Activated effector memory CD4-positive, alpha-beta T cell treated with anti-CD3 and anti-CD28 coated beads, Interleukin-2, amount 50 U/mL, for 16 hours (primary cell): ENCODE results near the gene MSANTD1.
A peak's percentile ranks its signal among the peaks of the same experiment; 100 is the strongest.

Experiments used
- DNase-seq: peaks from one replicate; pipeline ENCODE4 v3.0.0-alpha.2; 2020

MSANTD1 gene

DNA sequence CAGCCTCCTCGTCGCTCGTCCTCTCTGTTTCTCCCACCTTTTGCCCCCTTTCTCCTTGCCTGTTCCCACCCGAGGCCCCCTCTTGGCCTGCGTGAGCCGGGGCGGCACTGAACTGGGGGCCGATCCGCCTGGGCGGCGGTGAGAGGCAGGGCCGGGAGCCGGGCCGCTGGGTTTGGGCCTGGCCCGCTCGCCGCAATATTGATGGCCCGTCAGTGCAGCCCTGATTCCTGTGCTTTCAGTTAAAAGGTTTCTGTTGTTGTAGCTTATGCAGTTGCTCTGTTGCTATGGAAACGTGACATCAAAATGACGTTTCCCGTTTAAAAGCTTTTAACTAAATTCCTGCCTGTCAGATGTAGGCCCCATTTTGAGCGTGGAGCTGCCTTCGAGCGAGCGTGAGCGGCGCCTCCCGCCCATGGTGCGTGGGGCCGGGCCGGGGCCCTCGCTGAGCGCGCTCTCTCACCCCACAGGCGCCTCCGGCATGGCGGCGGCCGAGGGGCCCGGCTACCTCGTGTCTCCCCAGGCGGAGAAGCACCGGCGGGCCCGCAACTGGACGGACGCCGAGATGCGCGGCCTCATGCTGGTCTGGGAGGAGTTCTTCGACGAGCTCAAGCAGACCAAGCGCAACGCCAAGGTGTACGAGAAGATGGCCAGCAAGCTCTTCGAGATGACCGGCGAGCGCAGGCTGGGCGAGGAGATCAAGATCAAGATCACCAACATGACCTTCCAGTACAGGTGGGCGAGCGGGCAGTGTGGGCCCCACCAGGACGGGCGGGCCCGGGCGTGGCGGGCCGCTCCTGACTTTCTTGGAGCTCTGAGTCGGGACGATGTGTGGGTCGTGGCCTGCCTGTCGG lies at the start of gene MSANTD1:
Gene MSANTD1 (plus strand): TSS at position 349 of the 851 bp plus-strand sequence. CDS start 64 bp downstream, at position 413.
- no peak for DNase-seq

DNA sequence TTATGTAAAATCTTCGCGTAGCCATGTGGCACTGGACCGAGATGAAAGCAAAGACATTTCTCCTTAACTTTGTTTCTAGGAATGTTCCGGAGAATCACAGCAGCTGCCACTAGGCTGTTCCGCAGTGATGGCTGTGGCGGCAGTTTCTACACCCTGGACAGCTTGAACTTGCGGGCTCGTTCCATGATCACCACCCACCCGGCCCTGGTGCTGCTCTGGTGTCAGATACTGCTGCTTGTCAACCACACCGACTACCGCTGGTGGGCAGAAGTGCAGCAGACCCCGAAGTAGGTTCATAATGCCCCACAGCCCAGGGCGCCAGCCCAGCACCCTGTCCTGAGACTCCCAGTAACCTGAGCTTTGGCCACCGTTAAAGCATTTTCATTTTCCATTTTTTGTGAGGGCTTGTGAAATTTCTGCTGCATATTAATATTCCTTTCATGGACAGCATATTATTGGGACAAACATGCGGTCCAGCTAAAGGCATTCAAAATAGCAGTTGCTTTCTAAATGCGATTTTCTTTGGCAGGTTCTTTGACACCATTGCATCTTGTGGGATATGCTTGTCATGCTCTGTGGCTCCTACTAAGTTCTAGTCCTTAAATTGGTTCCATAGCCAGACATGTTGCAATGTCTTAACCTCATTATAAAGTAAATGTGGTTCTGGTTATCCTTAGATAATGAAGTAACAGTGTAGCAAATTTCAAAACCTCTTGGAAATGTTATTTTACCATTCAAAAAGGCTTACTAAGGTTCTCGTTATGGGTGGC lies 49.1 kb upstream of the MSANTD1 start:
- DNase-seq = no peak

DNA sequence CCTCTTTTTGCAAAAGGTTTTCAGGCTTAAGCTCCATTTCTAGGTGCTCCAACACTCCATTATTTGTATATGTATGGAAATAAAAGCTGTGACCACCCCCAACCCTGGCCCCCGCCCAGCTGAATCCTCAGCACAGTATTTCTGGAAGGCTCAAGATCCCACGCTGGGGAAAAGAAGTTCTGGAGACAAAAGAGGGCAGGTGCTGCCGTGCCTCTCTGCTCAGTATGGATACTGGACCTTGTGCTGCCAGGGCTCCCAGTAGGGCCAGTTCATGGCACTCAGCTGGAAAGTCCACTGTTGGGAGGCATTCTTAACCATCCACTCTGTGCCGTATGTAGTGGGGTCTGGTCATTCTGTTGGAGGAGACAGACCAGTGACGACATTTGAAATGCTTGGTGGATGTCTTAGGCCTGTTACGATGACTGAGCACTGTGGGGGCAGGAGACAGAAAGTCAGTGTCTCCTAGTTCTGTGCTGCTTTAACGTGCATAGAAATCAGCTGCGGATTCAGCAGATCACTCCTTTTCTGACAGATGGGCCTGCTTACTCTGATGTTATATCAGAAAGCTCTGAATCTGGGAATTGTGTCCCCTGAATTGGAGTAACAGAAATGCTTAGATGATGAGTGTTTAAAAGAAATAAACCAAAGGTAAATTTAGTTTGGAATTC lies 48.4 kb upstream of the MSANTD1 start:
- DNase-seq = no peak

DNA sequence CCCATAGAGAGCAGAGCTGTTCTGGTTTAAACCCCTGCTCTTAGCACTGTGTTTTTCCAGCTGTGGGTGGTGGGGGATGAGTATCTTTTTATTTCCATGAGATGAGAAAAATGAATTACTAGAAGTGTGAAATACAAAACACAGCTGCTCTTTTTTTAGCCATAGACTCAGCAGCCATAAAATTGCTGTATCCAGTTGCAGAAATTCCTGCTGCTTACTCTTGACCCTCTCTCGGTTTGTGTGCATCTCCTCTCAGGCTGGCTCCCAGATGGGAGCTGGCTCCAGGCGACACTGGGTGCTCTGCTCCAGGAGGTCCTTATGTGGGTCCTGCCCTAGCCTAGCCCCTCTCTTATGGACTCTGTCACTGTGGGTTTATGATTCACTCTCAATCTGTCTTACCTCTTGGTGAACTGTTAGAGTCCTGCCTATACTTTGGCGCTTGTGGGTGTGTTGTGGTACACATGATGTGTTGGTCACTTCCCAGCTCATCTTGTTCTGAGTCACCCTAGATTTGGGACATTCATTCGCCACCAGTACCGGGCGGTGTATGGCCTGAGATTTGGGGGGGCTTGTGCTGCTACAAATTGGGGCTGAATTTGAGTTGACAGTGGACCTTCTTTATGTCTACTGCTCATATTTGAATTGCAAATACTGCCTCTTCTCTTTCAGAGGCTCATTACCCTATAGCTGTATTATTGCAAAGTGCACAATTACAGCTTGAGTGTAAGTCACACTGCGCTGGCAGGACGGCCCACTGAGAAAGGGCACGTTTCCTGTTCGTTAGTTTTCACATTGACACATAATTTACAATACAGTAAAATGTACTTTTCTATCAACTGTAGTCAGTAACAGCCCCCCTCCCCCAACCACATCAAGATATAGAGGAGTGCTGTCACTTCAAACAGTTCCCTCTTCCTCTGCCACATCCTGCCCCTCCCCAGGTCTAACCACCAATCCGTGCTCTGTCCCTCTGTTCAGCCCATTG lies 46.9 kb upstream of the MSANTD1 start:
- peak; percentile 87 for DNase-seq

DNA sequence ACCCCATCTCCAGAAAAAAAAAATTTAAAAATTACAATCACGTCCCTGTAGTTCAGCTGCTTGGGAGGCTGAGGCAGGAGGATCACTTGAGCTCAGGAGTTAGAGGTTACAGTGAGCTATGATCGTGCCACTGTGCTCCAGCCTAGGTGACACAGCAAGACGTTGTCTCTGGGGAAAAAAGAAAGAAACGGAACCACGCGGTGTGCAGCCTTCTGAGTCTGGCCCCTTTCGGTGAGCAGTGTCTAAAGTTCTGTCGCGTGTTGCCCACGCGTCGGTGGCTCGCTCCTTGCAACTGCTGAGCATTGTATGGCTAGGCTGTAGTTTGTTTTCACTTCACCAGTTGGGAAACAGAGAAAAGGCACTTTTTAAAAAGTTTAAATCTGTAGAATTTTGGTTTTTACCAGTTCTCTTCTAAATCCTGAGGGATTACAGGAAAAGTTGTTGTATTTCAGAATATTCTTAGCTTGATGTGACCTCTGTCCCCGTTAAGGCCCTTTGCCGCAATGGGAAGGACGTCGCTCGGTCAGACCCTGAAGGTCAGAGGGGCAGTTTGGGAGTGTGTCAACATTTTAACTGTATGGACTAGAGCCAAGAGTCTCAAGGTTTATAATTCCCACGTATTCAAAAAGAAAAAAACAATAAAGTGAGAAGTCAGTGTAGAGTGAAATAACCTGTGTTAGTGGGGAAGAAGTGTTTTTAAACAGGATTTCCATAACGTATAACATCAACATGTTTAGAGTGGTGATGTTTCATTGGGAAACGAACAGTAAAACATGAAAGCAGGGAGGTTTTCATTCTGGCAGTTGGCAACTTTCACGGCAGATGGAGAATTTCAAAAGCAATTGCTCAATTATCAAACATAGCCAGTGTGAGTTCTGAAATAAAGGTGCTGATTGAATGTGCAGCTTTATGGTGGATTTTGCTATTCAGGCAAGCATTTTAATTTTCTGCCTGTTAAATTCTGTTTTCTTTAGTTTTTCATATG lies 45.8 kb upstream of the MSANTD1 start:
- DNase-seq = peak; percentile 77

DNA sequence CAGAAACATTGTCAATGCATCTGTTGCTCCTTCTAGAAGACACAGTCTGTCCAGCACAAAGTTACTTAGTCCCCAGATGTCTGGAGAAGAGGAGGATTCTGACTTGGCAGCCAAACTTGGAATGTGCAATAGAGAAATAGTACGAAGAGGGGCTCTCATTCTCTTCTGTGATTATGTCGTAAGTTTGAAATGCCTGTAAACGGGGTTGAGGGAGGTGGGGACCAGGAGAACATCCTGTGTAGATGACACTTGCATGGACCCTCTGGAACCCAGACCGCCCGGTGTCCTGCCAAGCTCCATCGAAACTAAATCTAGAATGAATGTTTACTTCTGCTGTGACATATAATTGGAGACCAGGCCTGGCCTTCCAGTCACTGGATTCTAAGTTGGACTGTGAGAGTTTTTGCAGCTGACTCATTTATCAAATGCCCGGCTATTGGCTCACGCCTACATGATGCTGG lies 45.0 kb upstream of the MSANTD1 start:
- DNase-seq = peak; percentile 58

DNA sequence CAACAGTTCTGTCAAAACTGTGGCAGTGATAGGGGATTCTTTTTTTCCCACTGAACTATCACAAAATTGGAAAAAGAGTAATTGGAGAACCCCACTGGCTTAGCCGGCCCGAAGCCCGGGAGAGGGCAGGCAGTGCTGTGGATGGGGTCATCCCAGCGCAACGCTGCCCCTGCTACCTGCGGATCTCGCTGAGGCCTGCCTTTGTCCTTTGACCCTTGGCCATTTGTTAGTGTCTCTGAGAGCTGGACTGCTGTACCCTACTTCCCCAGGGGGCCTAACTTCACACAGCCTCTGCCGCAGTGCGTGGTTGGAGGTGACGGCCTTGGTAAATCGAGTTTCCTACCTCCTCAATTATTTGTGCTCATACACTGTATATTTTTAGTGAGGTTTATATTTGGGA lies 43.0 kb upstream of the MSANTD1 start:
- peak; percentile 16 for DNase-seq

DNA sequence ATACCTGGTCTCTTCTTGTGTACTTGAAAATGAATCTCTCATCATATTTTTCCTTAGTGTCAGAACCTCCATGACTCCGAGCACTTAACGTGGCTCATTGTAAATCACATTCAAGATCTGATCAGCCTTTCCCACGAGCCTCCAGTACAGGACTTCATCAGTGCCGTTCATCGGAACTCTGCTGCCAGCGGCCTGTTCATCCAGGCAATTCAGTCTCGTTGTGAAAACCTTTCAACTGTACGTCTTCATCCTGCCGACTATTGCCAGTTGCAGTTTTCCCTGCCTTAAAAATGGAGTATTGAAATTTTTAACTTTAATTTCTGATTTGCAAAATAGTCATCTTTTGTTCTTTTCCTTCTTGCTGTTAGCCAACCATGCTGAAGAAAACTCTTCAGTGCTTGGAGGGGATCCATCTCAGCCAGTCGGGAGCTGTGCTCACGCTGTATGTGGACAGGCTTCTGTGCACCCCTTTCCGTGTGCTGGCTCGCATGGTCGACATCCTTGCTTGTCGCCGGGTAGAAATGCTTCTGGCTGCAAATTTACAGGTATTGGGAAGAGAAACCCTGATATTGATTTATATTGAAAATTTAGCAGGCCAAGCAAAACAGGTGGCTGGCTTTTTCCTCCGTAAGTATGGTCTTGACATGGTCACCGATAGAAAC lies 42.4 kb upstream of the MSANTD1 start:
- peak; percentile 16 for DNase-seq

DNA sequence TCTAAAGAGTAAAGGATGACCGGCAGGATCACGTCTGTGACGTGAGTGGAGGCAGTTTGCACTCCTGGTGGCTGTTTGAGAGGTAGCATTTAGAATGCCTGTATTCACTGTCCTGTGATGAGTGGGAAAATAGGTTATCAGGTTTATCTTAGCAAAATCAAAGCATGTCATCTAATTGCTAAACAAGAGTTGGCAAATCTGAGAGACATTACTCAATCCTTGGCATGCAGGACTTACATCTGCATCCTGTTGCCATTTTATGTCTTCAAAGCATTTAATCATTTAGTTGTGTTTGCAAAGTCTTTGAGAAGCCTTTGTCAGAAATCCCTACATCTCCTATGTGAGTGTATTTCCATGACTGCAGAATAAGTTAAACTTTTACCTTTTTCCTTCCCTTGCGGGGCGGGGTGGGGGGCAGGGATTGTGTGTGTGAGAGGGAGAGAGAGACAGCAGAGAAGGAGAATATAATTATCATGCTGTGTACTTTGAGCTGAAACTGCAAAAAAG lies 41.4 kb upstream of the MSANTD1 start:
- DNase-seq = peak; percentile 1

DNA sequence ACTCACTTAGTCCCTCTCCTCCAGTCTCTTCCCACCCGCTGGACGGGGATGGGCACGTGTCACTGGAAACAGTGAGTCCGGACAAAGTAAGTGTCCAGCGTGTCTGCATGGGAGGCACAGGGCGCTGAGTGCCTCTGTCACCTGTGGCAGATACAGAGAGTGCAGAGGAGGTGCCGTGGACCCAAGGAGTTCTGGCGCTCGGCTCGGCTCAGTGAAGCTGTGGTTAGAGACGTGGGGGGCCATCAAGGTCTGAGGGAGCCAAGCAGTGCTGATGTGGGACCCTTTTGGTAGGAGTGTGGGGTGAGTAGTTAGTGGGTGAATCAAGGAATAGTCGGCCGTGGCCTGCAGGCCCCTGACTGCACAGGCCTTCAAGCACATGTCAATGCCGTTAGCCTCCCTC lies 40.1 kb upstream of the MSANTD1 start:
- peak; percentile 56 for DNase-seq

DNA sequence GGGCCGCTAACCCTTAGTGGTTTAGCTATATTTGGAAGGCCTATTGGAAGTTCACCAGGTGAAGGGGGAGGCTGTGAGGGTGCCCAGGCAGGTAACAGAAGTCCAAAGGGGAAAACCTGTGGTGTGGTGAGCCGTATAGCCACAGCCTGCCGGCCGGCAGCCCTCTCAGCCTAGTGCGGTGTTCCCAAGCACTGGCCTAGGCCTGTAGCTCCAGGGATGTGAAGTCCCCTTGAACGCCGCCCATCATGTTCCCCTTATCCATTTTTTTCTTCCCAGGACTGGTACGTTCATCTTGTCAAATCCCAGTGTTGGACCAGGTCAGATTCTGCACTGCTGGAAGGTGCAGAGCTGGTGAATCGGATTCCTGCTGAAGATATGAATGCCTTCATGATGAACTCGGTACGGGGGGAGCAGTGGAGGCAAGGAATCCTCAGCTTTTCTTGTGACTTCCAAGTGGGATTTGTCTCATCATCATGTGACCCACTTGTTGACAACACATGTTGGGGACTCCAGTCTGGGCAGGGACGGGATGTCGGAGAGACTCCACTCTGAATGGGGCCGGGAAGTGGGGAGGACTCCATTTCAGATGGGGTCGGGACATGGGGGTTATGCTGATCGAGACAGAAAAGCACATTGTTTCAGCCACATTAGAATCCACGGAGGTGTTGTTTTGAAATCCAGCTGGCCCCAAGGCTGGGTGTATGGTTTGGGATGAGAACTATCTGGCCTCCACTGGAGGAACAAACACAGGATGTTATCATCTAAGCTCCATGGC lies 39.2 kb upstream of the MSANTD1 start:
- peak; percentile 45 for DNase-seq

DNA sequence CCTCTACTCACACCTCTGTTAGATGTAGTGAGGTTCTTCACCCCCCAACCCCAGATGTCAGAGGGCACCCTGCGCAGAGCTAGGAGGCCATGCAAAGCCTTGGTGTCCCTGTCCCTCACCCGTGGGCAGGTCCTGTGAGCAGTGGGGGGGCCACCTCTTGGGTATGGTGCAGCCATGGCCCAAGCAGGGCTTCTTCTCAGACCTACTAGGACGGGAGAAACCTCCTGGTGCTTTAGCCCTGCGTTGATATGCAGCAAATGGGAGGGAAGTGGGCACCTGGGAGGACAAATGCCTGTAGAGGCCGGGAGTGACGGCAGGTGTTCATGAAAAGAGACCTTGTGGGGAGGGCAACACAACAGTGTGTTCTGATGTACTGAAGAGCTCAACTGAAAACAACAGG lies 38.5 kb upstream of the MSANTD1 start:
- peak; percentile 47 for DNase-seq

DNA sequence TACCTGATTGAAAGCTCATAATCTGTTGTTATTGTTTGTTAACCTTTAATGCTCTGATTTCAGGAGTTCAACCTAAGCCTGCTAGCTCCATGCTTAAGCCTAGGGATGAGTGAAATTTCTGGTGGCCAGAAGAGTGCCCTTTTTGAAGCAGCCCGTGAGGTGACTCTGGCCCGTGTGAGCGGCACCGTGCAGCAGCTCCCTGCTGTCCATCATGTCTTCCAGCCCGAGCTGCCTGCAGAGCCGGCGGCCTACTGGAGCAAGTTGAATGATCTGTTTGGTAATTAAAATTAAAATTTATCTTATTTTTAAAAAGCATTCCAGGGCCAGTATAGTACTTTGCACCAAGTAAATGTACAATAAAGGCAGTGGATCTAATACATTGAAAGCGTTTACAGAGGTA lies 37.1 kb upstream of the MSANTD1 start:
- DNase-seq = peak; percentile 49

DNA sequence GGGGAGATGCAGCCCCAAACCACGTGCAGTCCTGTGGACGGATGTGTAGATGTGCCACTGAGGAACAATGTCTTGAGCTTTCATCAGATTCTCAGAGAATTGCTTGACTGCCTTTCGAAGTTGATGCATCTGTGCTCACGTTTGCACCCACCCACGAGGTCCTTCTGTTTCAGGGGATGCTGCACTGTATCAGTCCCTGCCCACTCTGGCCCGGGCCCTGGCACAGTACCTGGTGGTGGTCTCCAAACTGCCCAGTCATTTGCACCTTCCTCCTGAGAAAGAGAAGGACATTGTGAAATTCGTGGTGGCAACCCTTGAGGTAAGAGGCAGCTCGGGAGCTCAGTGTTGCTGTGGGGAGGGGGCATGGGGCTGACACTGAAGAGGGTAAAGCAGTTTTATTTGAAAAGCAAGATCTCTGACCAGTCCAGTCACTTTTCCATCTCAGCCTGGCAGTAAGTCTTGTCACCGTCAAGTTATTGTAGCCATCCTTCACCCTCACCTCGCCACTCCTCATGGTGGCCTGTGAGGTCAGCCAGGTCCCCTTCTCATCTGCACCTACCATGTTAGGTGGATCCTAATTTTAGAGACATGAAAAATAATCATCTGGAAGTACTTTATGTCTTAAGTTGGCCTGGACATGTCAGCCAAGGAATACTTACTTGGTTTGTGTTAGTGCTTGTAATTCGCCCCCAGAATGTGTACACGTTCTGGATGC lies 36.4 kb upstream of the MSANTD1 start:
- peak; percentile 33 for DNase-seq

DNA sequence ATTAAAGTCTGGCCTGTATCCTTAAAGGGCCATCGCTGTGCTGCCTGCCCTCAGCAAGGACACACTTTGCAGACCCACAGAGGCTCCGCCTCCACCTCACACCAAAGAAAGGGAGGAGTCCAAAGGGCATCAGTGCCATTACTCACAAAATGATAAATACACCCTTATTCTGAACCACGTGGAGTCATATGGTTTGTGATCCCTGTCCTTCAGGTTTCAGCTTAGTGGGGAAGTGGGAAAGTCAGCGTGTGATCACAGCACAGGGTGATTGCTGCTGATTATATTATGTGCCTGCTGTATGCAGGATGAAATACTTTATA lies 35.9 kb upstream of the MSANTD1 start:
- peak; percentile 14 for DNase-seq

DNA sequence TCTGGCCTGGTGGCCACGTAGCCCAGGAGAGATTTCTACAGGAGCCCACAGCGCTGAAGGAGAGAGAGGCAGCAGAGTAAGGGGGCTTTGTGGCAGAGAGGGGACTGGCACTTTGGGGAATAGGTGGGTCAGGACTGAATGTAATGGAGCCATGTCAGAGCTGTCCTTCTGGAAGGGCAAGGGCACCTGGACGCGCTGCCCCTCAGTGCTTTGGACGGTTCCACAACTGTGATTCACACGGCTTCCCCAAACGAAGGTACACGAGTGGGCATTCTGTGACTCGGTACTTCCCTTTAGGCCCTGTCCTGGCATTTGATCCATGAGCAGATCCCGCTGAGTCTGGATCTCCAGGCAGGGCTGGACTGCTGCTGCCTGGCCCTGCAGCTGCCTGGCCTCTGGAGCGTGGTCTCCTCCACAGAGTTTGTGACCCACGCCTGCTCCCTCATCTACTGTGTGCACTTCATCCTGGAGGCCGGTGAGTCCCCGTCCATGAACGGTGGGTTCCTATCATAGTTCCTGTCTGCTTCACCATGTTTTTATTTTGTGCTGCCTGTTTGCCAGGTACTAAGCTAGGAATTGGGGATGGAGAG lies 35.2 kb upstream of the MSANTD1 start:
- peak; percentile 33 for DNase-seq

DNA sequence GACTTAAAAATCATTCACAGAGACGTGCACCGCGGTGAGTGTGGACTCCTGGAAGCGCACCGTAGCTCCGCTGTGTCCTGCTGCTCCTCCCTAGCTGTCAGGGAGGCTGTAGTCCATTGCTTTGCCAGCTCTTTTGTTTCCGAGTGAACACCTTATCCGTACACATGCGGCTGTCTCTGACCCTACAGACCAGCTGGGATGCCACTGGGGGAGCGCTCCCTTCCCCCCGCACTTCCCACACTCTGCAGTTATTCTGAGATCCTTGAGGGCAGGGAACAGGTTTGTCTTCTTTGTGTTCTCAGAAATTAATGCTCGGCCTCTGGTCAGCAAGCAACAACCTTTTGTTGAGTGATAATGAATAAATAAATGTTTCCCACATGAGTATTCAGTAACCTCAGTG lies 33.7 kb upstream of the MSANTD1 start:
- DNase-seq = peak; percentile 14

DNA sequence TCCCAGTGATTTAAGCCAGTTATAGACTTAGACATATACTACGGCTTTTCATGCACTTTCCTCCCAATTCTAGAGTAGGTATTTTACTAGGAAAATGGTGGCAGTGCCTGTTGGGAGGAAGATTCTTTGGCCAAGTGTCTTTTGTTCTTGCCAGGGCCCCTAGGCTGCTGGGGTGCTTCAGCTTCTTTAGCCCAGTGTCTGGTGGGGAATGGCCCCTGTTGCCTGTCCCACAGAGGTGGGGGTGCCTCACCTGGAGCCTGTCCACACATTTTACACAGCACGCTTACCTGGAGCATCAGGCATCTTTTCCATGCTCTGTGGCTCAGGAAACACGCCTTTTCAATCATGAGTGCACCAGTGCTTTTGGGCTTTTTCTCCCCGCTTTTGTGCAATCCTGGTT lies 33.2 kb upstream of the MSANTD1 start:
- peak; percentile 13 for DNase-seq
